Loucy (cell line): ENCODE data around the gene SPEF1.
A peak's percentile ranks its signal among the peaks of the same experiment; 100 is the strongest.

Experiments
- H2AFZ ChIP-seq: fragments of 200-600 bp; sonication (generic); 2 replicates; pipeline ENCODE4 v1.6.0; 2016; ENCODE audit warnings: antibody characterized with exemption, mild to moderate bottlenecking, low read length, moderate library complexity
- H3F3A ChIP-seq: fragments of 200-600 bp; 2 replicates; pipeline ENCODE4 v1.6.0; 2016; ENCODE audit warnings: antibody characterized with exemption, low read depth, mild to moderate bottlenecking
- H3K27me3 ChIP-seq: fragments of 200-600 bp; sonication (generic); 2 replicates; pipeline ENCODE4 v1.6.1; 2014; ENCODE audit warnings: low read length, mild to moderate bottlenecking; ENCODE audit not compliant: insufficient read depth, poor library complexity, severe bottlenecking
- H3K36me3 ChIP-seq: fragments of 200-600 bp; sonication (generic); 2 replicates; pipeline ENCODE4 v1.6.1; 2016; ENCODE audit warnings: low read length; ENCODE audit not compliant: insufficient read depth
- H3K4me1 ChIP-seq: fragments of 200-600 bp; sonication (generic); 2 replicates; pipeline ENCODE4 v1.5.1; 2014; ENCODE audit warnings: low read length, mild to moderate bottlenecking; ENCODE audit not compliant: insufficient read depth, poor library complexity, severe bottlenecking
- H3K4me2 ChIP-seq: fragments of 200-600 bp; sonication (generic); 2 replicates; pipeline ENCODE4 v1.6.0; 2014; ENCODE audit warnings: antibody characterized with exemption, low read length, low read depth, mild to moderate bottlenecking; ENCODE audit not compliant: poor library complexity, severe bottlenecking
- H3K4me3 ChIP-seq: fragments of 200-600 bp; sonication (generic); 2 replicates; pipeline ENCODE4 v1.5.1; 2014; ENCODE audit warnings: low read length, mild to moderate bottlenecking, mixed read lengths; ENCODE audit not compliant: poor library complexity, severe bottlenecking
- H3K79me2 ChIP-seq: fragments of 200-600 bp; sonication (generic); 2 replicates; pipeline ENCODE4 v1.6.1; 2014; ENCODE audit warnings: low read length; ENCODE audit not compliant: insufficient read depth
- H3K9ac ChIP-seq: fragments of 200-600 bp; sonication (generic); 2 replicates; pipeline ENCODE4 v1.6.0; 2014; ENCODE audit warnings: mild to moderate bottlenecking, low read depth, low read length, moderate library complexity; ENCODE audit not compliant: poor library complexity, severe bottlenecking
- H3K9me2 ChIP-seq: fragments of 200-600 bp; sonication (generic); replicated peaks from 2 replicates; pipeline ENCODE4 v1.6.1; 2016; ENCODE audit warnings: low read depth, low read length, mixed read lengths
- H3K9me3 ChIP-seq: fragments of 200-600 bp; sonication (generic); 2 replicates; pipeline ENCODE4 v1.6.1; 2014; ENCODE audit warnings: mild to moderate bottlenecking, antibody characterized with exemption, low read length, low read depth; ENCODE audit not compliant: insufficient read depth
- H4K20me1 ChIP-seq: fragments of 200-600 bp; sonication (generic); 2 replicates; pipeline ENCODE4 v1.6.0; 2014; ENCODE audit warnings: antibody characterized with exemption, low read length, mild to moderate bottlenecking; ENCODE audit not compliant: insufficient read depth, poor library complexity, severe bottlenecking
- EZH2phosphoT487 ChIP-seq: fragments of 200-600 bp; IDR thresholded peaks from 2 replicates; pipeline ENCODE4 v1.6.1; 2018; ENCODE audit warnings: antibody characterized with exemption, mild to moderate bottlenecking, moderate library complexity, borderline replicate concordance
- TF ChIP-seq, protein P1 (sequence below): fragments of 200-600 bp; sonication (generic); conservative IDR thresholded peaks from 2 replicates; pipeline ENCODE4 v1.5.1; 2014; ENCODE audit warnings: mild to moderate bottlenecking, antibody characterized with exemption, low read length

The SPEF1 gene

DNA sequence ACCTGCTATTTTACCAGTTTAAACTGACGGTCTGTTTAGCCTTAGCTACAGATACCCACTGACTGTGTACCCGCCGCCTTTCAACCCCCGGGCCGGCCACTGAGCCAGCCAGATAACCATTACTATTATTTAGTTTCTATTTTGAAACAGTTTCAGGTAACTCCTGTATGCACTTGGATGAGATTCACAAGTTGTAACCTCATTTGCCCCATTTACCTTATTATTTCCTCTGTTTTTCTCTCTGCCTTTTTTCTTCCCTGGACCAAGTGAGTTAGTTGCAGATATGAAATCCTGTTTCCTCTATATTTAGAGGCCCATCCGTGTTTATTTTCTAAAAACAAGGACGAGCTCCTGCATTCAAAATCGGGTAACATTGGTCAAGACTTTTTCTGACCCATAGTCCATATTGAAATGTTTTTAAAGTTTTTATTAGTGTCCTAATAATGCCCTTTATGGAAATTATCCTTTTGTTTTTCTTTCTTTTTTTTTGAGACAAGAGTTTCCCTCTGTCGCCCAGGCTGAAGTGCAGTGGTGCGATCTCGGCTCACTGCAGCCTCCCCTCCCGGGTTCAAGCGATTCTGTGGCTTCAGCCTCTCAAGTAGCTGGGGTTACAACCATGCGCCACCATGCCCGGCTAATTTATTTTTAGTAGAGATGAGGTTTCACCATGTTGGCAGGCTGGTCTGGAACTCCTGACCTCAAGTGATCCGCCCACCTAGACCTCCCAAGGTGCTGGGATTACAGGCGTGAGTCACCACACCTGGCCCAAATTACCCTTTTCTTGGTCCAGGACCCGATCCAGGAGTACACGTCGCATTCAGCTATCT, 39.9 kb upstream of the SPEF1 start:
- peaks cover 38% of the 10 kb centered on the region for H3K4me1 ChIP-seq
- H3K27me3 ChIP-seq: no peaks in the 10 kb centered on the region
- H3K9me2 ChIP-seq: no peaks in the 10 kb centered on the region
- TF ChIP-seq, protein P1, sequence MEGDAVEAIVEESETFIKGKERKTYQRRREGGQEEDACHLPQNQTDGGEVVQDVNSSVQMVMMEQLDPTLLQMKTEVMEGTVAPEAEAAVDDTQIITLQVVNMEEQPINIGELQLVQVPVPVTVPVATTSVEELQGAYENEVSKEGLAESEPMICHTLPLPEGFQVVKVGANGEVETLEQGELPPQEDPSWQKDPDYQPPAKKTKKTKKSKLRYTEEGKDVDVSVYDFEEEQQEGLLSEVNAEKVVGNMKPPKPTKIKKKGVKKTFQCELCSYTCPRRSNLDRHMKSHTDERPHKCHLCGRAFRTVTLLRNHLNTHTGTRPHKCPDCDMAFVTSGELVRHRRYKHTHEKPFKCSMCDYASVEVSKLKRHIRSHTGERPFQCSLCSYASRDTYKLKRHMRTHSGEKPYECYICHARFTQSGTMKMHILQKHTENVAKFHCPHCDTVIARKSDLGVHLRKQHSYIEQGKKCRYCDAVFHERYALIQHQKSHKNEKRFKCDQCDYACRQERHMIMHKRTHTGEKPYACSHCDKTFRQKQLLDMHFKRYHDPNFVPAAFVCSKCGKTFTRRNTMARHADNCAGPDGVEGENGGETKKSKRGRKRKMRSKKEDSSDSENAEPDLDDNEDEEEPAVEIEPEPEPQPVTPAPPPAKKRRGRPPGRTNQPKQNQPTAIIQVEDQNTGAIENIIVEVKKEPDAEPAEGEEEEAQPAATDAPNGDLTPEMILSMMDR: no peak
- no peak for TF ChIP-seq EZH2phosphoT487
- peak overlapping the region; percentile 93 for H2AFZ ChIP-seq
- H3K36me3 ChIP-seq: no peaks in the 10 kb centered on the region
- no peaks in the 10 kb centered on the region for H3F3A ChIP-seq
- H4K20me1 ChIP-seq: no peaks in the 10 kb centered on the region
- H3K9me3 ChIP-seq: no peaks in the 10 kb centered on the region
- peak overlapping the region; percentile 92 for H3K4me3 ChIP-seq
- peak overlapping the region; percentile 95 for H3K9ac ChIP-seq
- peaks cover 15% of the 10 kb centered on the region for H3K79me2 ChIP-seq
- H3K4me2 ChIP-seq: peak overlapping the region; percentile 94

DNA sequence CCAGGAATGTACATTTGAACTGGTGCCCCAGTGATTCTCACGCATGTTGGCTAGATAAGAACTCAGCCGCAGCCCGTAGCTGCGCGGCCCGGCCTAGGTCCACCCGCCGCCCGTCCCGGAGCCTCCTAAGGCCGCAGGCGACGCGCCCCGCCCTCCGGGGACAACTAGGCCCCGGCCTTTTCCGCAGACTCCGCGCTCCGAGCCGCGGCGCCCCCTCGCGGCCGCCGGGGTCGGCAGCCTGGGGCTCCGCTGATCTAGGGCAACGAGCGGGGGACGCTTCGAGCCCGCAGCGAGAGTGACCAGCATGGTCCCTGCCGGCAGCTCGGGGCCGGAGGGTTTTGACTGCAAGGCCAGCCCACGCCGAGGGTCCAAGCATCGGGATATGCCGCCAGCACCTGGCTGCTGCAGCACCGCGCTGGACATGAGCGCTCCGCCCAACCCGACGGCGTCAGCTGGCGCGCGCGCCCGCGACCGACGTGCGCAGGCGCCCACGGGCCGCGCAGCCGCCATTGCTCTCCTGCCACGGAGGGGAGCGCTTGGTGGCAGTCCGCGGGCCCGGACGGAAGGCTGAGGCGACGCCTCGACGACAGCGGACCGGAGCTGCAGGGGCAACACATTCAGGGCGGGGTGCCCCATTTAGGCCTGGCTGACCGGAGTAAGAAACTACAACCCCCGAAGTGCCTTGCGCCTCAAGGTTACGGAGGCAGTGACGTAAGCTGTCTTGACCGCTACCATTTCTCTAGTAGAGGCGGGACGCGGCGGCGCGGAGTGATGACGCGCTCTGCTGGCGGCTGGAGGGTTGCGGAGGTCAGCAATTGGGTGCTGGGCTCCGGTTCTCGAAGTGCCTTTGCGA, 39.0 kb upstream of the SPEF1 start, which contains the start of gene AP5S1:
Gene AP5S1, plus strand, starts transcription at position 500 of the 853 bp plus-strand sequence. CDS start 1,571 bp downstream, outside the sequence.
- Histone ChIP-seq H3F3A (no peaks in the 10 kb centered on the region), H4K20me1 (no peaks in the 10 kb centered on the region), H3K9me2 (no peaks in the 10 kb centered on the region), H2AFZ (peak within 1 kb of the TSS; percentile 93), H3K4me1 (peaks cover 43% of the 10 kb centered on the region), H3K9ac (peak within 1 kb of the TSS; percentile 95), H3K4me3 (peak within 1 kb of the TSS; percentile 92), H3K9me3 (no peaks in the 10 kb centered on the region), H3K79me2 (peaks cover 15% of the 10 kb centered on the region), H3K36me3 (no peaks in the 10 kb centered on the region), H3K4me2 (peak within 1 kb of the TSS; percentile 94), H3K27me3 (no peaks in the 10 kb centered on the region)
- TF ChIP-seq, protein P1: peak; percentile 87
- TF ChIP-seq EZH2phosphoT487: no peak

DNA sequence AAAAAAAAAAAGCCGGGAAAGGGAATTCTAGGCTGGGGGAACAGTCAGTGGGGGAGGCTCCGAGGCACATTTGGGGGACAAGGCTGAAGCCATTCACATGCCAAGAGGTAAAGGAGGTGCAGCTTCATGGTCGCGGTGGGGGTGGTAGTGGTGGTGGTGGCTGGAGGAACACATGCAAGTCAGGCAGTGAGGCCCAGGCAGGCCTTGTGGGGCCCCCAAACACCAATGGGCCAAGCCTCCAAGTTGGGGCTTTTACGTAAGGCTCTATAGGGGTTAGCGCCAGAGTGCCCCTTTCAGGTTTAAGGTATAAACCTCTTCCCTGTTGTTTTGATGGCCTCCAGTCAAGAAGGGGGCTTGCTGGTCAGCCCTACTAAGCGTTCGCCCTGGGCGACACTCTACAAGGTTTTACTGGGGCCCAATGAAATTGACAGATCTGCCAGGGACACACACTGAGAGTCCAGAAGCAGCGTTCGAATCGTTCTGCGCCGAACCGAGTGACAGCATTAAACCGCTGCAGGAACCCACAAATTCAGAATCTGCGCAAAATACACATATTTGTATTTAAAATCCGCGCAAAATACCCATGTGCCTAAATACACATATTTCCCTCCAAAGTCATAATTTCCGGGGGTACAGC, 38.3 kb upstream of the SPEF1 start:
- no peaks in the 10 kb centered on the region for H3K9me2 ChIP-seq
- H2AFZ ChIP-seq: peak overlapping the region; percentile 93; the same call in 1 of the 2 replicates
- TF ChIP-seq, protein P1: no peak
- no peak for TF ChIP-seq EZH2phosphoT487
- peak overlapping the region; percentile 92 for H3K4me3 ChIP-seq
- H3K27me3 ChIP-seq: no peaks in the 10 kb centered on the region
- no peaks in the 10 kb centered on the region for H4K20me1 ChIP-seq
- H3K9me3 ChIP-seq: no peaks in the 10 kb centered on the region
- H3K79me2 ChIP-seq: peaks cover 15% of the 10 kb centered on the region
- peak overlapping the region; percentile 95 for H3K9ac ChIP-seq
- H3K4me1 ChIP-seq: peaks cover 49% of the 10 kb centered on the region
- H3F3A ChIP-seq: no peaks in the 10 kb centered on the region
- H3K36me3 ChIP-seq: no peaks in the 10 kb centered on the region
- H3K4me2 ChIP-seq: peak overlapping the region; percentile 94
